Mesenchymal stem cell (in vitro differentiated cells and primary cell): Measurements from ENCODE around the gene KNOP1. TPM values are rescaled to one million over a fixed set of nuclear protein-coding genes. Genes with fewer than 3 reads are reported as not detected.
A peak's percentile ranks its signal among the peaks of the same experiment; 100 is the strongest.

Source experiments
- DNase-seq: peaks from one replicate; pipeline ENCODE4 v3.0.0-alpha.2; 2013
- H2AFZ ChIP-seq: one replicate; pipeline ENCODE4 v1.6.1; 2013; ENCODE audit warnings: low read depth, mild to moderate bottlenecking, control low read depth, inconsistent platforms, low read length, moderate library complexity
- H2AK5ac ChIP-seq: 2 replicates; pipeline ENCODE4 v1.6.1; 2013; ENCODE audit warnings: low read length, moderate library complexity, mild to moderate bottlenecking, inconsistent platforms; ENCODE audit not compliant: severe bottlenecking
- H2BK120ac ChIP-seq: one replicate; pipeline ENCODE4 v1.6.1; 2013; ENCODE audit warnings: low read depth, mild to moderate bottlenecking, inconsistent platforms, low read length, moderate library complexity
- H2BK12ac ChIP-seq, 2 experiments: one replicate each; pipeline ENCODE4 v1.6.1; 2013; ENCODE audit warnings: inconsistent platforms in 2 of 2, low read length in 2 of 2, mild to moderate bottlenecking in 2 of 2, moderate library complexity in 2 of 2, control low read depth in 1 of 2
- H2BK15ac ChIP-seq: one replicate; pipeline ENCODE4 v1.6.1; 2013; ENCODE audit warnings: mild to moderate bottlenecking, low read depth, inconsistent platforms; ENCODE audit not compliant: poor library complexity, severe bottlenecking
- H2BK5ac ChIP-seq: 2 replicates; pipeline ENCODE4 v1.6.1; 2013; ENCODE audit warnings: low read depth, mild to moderate bottlenecking, low read length, control low read depth, inconsistent platforms; ENCODE audit not compliant: poor library complexity, severe bottlenecking
- H3K14ac ChIP-seq, 2 experiments: one replicate each; pipeline ENCODE4 v1.6.1; 2013; ENCODE audit warnings: inconsistent platforms in 2 of 2, low read length in 2 of 2, control low read depth in 1 of 2, mild to moderate bottlenecking in 1 of 2, moderate library complexity in 1 of 2
- H3K18ac ChIP-seq, 2 experiments: one replicate each; pipeline ENCODE4 v1.6.1; 2013; ENCODE audit warnings: inconsistent platforms in 2 of 2, low read length in 2 of 2, control low read depth in 1 of 2, low read depth in 1 of 2, mild to moderate bottlenecking in 1 of 2
- H3K23ac ChIP-seq, 2 experiments: one replicate each; pipeline ENCODE4 v1.6.1; 2013; ENCODE audit warnings: inconsistent platforms in 2 of 2, low read length in 2 of 2, mild to moderate bottlenecking in 2 of 2, moderate library complexity in 2 of 2, control low read depth in 1 of 2
- H3K27ac ChIP-seq: 2 replicates; pipeline ENCODE4 v1.5.1; 2013; ENCODE audit warnings: mild to moderate bottlenecking, moderate library complexity, low read length, control low read depth, inconsistent platforms; ENCODE audit not compliant: poor library complexity, severe bottlenecking
- H3K27me3 ChIP-seq, 2 experiments: 2 replicates each; pipeline versions ENCODE4 v1.6.1 to v1.7.0; 2013; ENCODE audit warnings: low read length in 2 of 2, mild to moderate bottlenecking in 2 of 2, moderate library complexity in 2 of 2, control low read depth in 1 of 2, inconsistent platforms in 1 of 2; ENCODE audit not compliant: control insufficient read depth in 1 of 2, insufficient read depth in 1 of 2
- H3K36me3 ChIP-seq, 2 experiments: 2 replicates each; pipeline versions ENCODE4 v1.6.1 to v1.7.0; 2013; ENCODE audit warnings: low read length in 2 of 2, control low read depth in 1 of 2, inconsistent platforms in 1 of 2, low read depth in 1 of 2, mild to moderate bottlenecking in 1 of 2; ENCODE audit not compliant: insufficient read depth in 2 of 2, control insufficient read depth in 1 of 2
- H3K4ac ChIP-seq, 2 experiments: one replicate each; pipeline ENCODE4 v1.6.1; 2013; ENCODE audit warnings: inconsistent platforms in 2 of 2, low read length in 2 of 2, mild to moderate bottlenecking in 2 of 2, moderate library complexity in 2 of 2, control low read depth in 1 of 2, low read depth in 1 of 2
- H3K4me1 ChIP-seq: 2 replicates; pipeline ENCODE4 v1.6.1; 2013; ENCODE audit warnings: low read depth, low read length, control low read depth; ENCODE audit not compliant: control insufficient read depth, insufficient read depth
- H3K4me2 ChIP-seq: 2 replicates; pipeline ENCODE4 v1.6.1; 2013; ENCODE audit warnings: low read length, mild to moderate bottlenecking, inconsistent platforms; ENCODE audit not compliant: poor library complexity, severe bottlenecking
- H3K4me3 ChIP-seq, 2 experiments: 2 replicates each; pipeline versions ENCODE4 v1.5.1 to v1.7.0; 2013; ENCODE audit warnings: low read length in 2 of 2, mild to moderate bottlenecking in 2 of 2, control low read depth in 1 of 2, low read depth in 1 of 2; ENCODE audit not compliant: insufficient read depth in 1 of 2
- H3K79me1 ChIP-seq: replicated peaks from 2 replicates; pipeline ENCODE4 v1.6.1; 2013; ENCODE audit warnings: mild to moderate bottlenecking, control low read depth, low read length, inconsistent platforms; ENCODE audit not compliant: poor library complexity, severe bottlenecking
- H3K9ac ChIP-seq: 2 replicates; pipeline ENCODE4 v1.7.0; 2013; ENCODE audit warnings: mild to moderate bottlenecking, low read length, moderate library complexity
- H3K9me3 ChIP-seq: 2 replicates; pipeline ENCODE4 v1.7.0; 2013; ENCODE audit warnings: mild to moderate bottlenecking, low read length; ENCODE audit not compliant: control insufficient read depth
- H4K8ac ChIP-seq: one replicate; pipeline ENCODE4 v1.6.1; 2013; ENCODE audit warnings: inconsistent platforms, mild to moderate bottlenecking, low read length, moderate library complexity
- H4K91ac ChIP-seq: one replicate; pipeline ENCODE4 v1.6.1; 2013; ENCODE audit warnings: mild to moderate bottlenecking, low read length, inconsistent platforms
- WGBS: methylation state at CpG from one replicate; pipeline ENCODE4 v1.1.7; 2013; ENCODE audit warnings: mixed read lengths; 5-methylcytosine and 5-hydroxymethylcytosine counted together
- polyA plus RNA-seq, 2 experiments: library from polyadenylated mRNA; stranded (reverse); fragments of 200-250 nt; gene quantifications; one replicate each; pipeline ENCODE4 v1.2.3, GENCODE V29; 2013

Gene KNOP1
- 49.1 TPM for polyA plus RNA-seq (2013, experiment 1 of 2)
- 47.9 TPM for polyA plus RNA-seq (2013, experiment 2 of 2)

DNA sequence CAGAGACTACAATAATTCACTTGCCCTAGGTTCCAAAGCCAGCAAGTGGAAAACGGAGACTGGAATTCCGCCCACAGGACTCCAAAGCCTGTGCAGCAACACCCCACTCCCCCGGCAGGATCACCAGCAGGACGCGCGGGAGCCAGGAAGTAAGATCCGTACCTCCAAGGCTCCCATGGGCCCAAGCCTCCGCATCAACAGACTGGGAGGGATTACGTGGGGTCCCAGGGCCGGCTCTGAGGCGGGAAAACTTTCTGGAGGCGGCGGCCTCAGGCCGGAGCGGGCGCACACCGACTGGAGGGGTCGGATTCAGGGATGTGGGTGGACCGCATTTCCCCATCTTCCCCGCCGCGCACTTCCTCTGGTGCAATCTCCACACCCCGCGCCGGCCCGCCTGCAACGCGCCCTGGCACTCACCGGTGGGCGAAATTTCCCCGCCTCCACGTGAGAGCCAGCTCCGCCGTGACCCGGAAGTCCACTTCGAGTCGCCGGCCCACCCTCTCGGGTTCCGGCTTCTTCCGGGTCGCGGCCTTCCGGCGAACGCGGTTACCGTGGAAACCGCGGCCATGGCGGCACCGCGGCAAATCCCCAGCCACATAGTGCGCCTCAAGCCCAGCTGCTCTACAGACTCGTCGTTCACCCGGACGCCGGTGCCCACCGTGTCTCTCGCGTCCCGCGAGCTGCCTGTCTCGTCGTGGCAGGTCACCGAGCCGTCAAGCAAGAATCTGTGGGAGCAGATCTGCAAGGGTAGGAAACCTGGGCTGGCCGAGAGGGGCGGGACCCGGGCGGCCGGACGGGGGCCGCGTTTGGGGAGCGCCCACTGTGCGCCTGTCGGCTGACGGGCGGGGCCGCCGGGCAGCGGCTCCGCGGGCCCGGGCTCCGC, at the start of gene KNOP1, which contains the start of gene IQCK:
Gene KNOP1 (minus strand): TSS at position 487 of the 883 bp plus-strand sequence. CDS start 3,192 bp downstream, outside the sequence.
Gene IQCK (plus strand): TSS at position 531 of the 883 bp plus-strand sequence. CDS start 36 bp downstream, at position 567.
- H3K27ac ChIP-seq: peak within 1 kb of the TSS; percentile 89
- peak within 1 kb of the TSS in 1 of 2 experiments; percentile 24 for H2BK12ac ChIP-seq
- H2BK15ac ChIP-seq: peak within 1 kb of the TSS; percentile 63
- H3K79me1 ChIP-seq: peaks cover 40% of the 10 kb centered on the region
- DNase-seq: peak; percentile 91
- peaks cover 15% of the 10 kb centered on the region for H3K4me1 ChIP-seq
- peak within 1 kb of the TSS; percentile 86 for H2AFZ ChIP-seq
- WGBS: under 1% methylated on average over 88 of the region's 88 CpGs
- peak within 1 kb of the TSS; percentile 44 for H2BK120ac ChIP-seq
- peak within 1 kb of the TSS; percentile 94 for H3K9ac ChIP-seq
- peak within 1 kb of the TSS in 1 of 2 experiments; percentile 88 for H3K4ac ChIP-seq
- no peak within 1 kb of the TSS for H3K14ac ChIP-seq
- peak within 1 kb of the TSS; percentile 58 for H2AK5ac ChIP-seq
- no peaks in the 10 kb centered on the region for H3K9me3 ChIP-seq
- peak within 1 kb of the TSS; percentile 81 for H4K8ac ChIP-seq
- H3K36me3 ChIP-seq: peaks cover 14 to 17% of the 10 kb centered on the region in 2 experiments
- peak within 1 kb of the TSS; percentile 26 for H2BK5ac ChIP-seq
- H3K18ac ChIP-seq: peak within 1 kb of the TSS; percentile 73 to 96
- peak within 1 kb of the TSS; percentile 84 for H3K4me2 ChIP-seq
- H3K27me3 ChIP-seq: no peaks in the 10 kb centered on the region
- peak within 1 kb of the TSS in 1 of 2 experiments; percentile 63 for H3K23ac ChIP-seq
- H4K91ac ChIP-seq: peak within 1 kb of the TSS; percentile 77
- H3K4me3 ChIP-seq: peak within 1 kb of the TSS; percentile 90 to 97

- H2AK5ac ChIP-seq: no peak overlapping the region
- no peak overlapping the region for H2BK12ac ChIP-seq
- H4K8ac ChIP-seq: no peak overlapping the region
- H3K27me3 ChIP-seq: no peaks in the 10 kb centered on the region
- H3K27ac ChIP-seq: no peak overlapping the region
- no peaks in the 10 kb centered on the region for H3K79me1 ChIP-seq
- no peak overlapping the region for H3K9ac ChIP-seq
- no peaks in the 10 kb centered on the region for H3K4me1 ChIP-seq
- no peak overlapping the region for H2BK5ac ChIP-seq
- H3K4me3 ChIP-seq: no peak overlapping the region
- H4K91ac ChIP-seq: no peak overlapping the region
- no peak for DNase-seq
- no peak overlapping the region for H3K18ac ChIP-seq
- no peak overlapping the region for H2BK15ac ChIP-seq
- H3K23ac ChIP-seq: no peak overlapping the region
- H2AFZ ChIP-seq: no peak overlapping the region
- no peak overlapping the region for H3K14ac ChIP-seq
- no peak overlapping the region for H3K4me2 ChIP-seq
- WGBS: 92% methylated on average over 9 of the region's 13 CpGs
- peaks cover 8% of the 10 kb centered on the region in 2 experiments for H3K36me3 ChIP-seq
- H2BK120ac ChIP-seq: no peak overlapping the region
- H3K4ac ChIP-seq: no peak overlapping the region
- H3K9me3 ChIP-seq: peaks cover 17% of the 10 kb centered on the region
Measured at GRCh38 chr16:19767497-19767896, 49.5 kb upstream of the KNOP1 start.

- WGBS: 97% methylated on average over 9 of the region's 9 CpGs
- H4K91ac ChIP-seq: no peak overlapping the region
Measured at GRCh38 chr16:19766988-19767387, 49.0 kb upstream of the KNOP1 start.

GRCh38 chr16:19766554-19766884, 48.5 kb upstream of the KNOP1 start:
- Histone ChIP-seq H3K18ac (no peak overlapping the region), H3K9me3 (peaks cover 17% of the 10 kb centered on the region), H3K4me2 (no peak overlapping the region), H2BK15ac (no peak overlapping the region), H3K36me3 (peaks cover 8% of the 10 kb centered on the region in 2 experiments), H3K27me3 (no peaks in the 10 kb centered on the region), H3K79me1 (no peaks in the 10 kb centered on the region), H2AFZ (no peak overlapping the region), H3K4ac (no peak overlapping the region), H2BK5ac (no peak overlapping the region), H2BK120ac (no peak overlapping the region), H3K27ac (no peak overlapping the region), H3K4me1 (no peaks in the 10 kb centered on the region), H4K91ac (no peak overlapping the region), H2BK12ac (no peak overlapping the region), H4K8ac (no peak overlapping the region), H3K14ac (no peak overlapping the region), H3K9ac (no peak overlapping the region), H2AK5ac (no peak overlapping the region), H3K4me3 (no peak overlapping the region), H3K23ac (no peak overlapping the region)
- DNase-seq: no peak
- WGBS: 97% methylated on average over 3 of the region's 3 CpGs

More at GRCh38 chr16:19766988-19767387, 49.0 kb upstream of the KNOP1 start:
- H2AK5ac ChIP-seq: no peak overlapping the region
- H2BK5ac ChIP-seq: no peak overlapping the region
- no peaks in the 10 kb centered on the region for H3K27me3 ChIP-seq
- no peak overlapping the region for H2BK15ac ChIP-seq
- H3K4ac ChIP-seq: no peak overlapping the region
- H3K36me3 ChIP-seq: peaks cover 8% of the 10 kb centered on the region in 2 experiments
- DNase-seq: no peak
- no peak overlapping the region for H2BK12ac ChIP-seq
- no peak overlapping the region for H3K14ac ChIP-seq
- no peak overlapping the region for H3K4me3 ChIP-seq
- H3K18ac ChIP-seq: peak overlapping the region in 1 of 2 experiments; percentile 12
- peaks cover 17% of the 10 kb centered on the region for H3K9me3 ChIP-seq
- no peak overlapping the region for H2BK120ac ChIP-seq
- no peak overlapping the region for H3K4me2 ChIP-seq
- H3K9ac ChIP-seq: no peak overlapping the region
- no peaks in the 10 kb centered on the region for H3K79me1 ChIP-seq
- no peaks in the 10 kb centered on the region for H3K4me1 ChIP-seq
- no peak overlapping the region for H3K27ac ChIP-seq
- H3K23ac ChIP-seq: no peak overlapping the region
- no peak overlapping the region for H4K8ac ChIP-seq
- no peak overlapping the region for H2AFZ ChIP-seq
